GM18511 (cell line): ENCODE measurements around the gene TNFSF4.
"Not testable (repeated sequence)": the region's sequence is repeated elsewhere in the genome, so short reads cannot be mapped to it uniquely, and the experiment has no call there.

Source experiments
- ATAC-seq: cut with Tn5 transposase; IDR thresholded peaks from one replicate; pipeline ENCODE4 v1.9.1; 2021; ENCODE audit warnings: mild to moderate bottlenecking, moderate library complexity; ENCODE audit not compliant: unreplicated experiment

TNFSF4 gene, protein sequence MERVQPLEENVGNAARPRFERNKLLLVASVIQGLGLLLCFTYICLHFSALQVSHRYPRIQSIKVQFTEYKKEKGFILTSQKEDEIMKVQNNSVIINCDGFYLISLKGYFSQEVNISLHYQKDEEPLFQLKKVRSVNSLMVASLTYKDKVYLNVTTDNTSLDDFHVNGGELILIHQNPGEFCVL

GRCh38 chr1:173206816-173207568, at the start of gene TNFSF4:
TSS of gene TNFSF4 (minus strand) at chr1:173207331. CDS start at chr1:173207176, 155 bp downstream.
- ATAC-seq = no peak

DNA sequence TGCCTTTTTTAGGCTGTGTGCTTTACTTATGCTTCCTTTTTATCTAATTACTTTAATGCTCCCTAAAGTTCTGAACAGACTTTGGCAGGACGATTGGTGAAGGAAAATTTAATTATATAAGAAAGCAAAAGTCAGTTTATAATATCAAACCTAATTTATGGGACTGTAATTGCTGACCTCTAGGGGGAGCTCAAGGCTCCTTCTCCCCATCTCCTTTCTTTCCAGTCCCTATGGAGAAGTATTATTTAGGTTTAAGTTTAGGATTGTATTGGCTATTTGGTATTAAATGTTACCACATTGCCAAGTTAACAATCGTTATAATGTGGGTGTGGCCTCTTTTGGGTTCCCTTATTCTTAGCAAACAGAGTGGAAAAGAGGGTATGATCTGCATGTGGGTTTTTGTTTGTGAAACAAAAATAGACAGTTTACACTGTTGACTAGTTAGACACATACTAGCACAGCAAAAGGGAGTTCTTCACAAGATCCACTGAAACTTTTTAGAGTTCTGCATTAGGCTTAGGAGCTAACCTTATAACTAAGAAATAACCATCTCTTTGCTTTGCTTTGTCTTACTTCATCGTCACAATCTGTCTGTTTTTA, 48.2 kb upstream of the TNFSF4 start:
- ATAC-seq = no peak

DNA sequence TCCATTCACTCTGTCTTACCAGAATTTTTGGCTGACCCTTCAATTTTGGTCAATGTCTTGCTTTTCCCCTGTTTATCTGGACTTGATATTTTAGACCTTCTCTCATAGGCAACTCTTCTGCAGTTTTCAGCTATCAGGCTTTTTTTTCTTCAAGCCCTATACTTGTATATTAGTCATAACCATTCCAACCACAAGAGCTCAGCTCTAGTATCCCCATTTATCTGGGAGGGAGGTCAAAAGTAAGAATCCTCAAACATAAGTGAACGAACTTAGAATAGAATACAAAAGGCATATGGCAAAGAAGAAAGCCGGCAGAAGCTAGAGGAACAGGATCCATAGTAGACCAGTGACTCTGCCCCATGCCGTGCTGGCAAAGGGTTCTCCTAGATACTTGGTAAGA, 45.9 kb upstream of the TNFSF4 start:
- ATAC-seq = no peak

DNA sequence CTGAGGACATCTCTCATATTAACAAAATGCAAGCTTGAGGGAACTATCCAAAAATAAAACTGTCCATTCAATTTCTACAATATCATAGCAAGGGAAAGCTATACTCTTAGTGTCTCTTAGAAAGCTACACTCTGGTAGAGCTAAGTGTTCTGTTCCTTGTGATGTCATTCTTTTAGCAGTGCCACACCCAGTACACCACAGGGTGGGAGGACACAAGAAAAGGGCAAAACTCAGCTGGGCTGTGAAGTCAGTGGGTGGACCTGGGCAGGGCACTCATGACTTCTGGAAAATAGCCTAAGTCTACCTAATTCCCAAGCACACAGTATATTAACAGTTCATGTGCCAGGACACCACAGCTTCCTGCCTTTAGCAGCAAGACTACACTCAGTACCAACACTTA, 42.2 kb upstream of the TNFSF4 start:
- ATAC-seq = no peak

DNA sequence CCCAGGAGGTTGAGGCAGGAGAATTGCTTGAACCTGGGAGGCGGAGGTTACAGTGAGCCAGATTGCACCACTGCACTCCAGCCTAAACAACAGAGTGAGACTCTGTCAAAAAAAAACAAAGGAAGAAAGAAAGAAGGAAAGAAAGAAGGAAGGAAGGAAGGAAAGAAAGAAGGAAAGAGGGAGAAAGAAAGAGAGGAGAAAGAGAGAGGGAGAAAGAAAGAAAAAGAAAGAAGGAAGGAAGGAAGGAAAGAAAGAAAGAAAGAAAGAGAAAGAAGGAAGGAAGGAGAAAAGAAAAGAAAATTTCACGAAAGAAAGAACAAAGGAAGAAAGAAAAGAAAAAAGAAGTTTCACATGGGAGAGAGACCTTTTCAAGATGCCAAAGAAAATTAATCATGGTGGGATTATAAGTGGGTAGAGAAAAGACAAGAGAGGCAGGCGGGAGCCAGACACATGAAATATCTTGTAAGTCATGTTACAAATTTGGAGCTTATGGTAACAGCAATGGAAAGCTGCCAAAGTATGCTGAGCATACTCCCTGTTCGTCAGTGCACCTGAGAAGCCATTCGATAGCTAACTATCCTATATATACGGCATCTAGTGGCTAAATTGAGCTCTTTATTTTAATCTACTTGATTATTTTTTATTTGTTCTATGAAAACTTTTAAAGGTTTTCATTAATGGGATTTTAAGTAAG, 41.3 kb upstream of the TNFSF4 start:
- ATAC-seq = no peak

DNA sequence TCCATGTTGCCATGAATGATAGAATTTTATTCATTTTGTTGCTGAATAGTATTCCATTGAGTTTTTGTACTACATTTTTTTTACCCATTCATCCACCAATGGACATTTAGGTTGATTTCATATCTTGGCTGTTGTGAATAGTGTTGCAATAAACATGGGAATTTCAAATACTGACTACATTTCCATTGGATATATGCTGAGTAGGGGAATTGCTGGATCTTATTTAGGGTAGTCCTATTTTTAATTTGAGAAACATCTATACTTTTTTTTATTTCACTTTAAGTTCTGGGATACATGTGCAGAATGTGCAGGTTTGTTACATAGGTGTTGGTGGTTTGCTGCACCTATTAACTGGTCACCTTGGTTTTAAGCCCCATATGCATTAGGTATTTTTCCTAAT, 38.8 kb upstream of the TNFSF4 start:
- ATAC-seq = no peak

GRCh38 chr1:173243300-173243699, 36.2 kb upstream of the TNFSF4 start:
- no peak for ATAC-seq

DNA sequence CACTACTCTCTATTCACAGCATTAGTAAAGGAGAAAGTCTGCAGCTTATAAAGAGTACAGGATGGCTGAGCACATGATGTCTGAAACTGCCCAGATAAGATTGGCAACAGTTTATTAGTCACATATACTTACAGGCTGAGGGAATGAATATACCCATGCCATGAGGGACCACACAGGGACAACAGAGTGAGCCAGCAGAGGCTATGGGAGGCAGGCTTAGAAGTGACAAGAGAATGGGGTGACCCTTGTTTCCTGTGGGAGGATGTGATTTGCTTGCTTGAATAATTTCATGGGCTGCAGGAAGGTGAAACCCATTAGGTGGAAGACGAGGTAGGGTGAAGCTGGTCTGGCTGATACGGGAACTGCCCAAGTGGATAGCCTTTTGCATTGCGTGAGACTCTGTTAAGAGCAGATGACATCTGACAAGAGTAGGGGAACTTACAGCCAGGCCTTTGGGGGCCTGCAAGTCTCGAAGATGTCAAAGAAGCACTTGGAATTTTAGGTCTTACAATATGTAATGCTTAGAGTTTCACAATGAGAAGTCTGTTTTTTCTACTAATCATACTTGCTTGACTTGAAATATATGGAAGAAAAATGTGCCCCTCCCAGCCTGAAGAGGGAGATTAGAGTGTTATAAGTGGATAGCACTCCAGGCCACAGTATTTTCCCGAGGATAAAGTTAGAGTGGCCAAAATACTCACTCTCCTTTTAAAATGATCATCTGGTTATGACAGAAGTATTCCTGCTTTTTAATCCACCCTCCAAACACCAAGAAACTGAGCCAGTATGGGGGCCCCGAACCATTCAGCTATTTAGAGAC, 34.6 kb upstream of the TNFSF4 start:
- no peak for ATAC-seq

DNA sequence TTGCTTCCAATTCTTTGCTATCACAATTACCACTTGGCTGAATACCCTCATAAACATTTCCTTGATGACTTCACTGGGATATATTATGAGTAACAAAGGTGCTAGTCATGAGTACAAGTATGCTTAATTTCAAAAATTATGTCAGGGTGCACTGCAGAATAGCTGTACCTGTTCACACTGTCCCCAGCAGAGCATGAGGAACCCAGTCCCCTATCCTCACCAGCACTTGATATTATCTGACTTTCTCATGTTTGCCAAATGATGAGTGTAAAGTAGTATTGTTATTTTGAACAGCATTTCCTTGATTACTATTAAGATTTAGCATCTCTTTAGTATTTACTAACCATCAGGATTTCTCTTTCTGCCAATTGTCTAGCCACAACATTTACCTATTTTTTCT, 33.5 kb upstream of the TNFSF4 start:
- no peak for ATAC-seq

DNA sequence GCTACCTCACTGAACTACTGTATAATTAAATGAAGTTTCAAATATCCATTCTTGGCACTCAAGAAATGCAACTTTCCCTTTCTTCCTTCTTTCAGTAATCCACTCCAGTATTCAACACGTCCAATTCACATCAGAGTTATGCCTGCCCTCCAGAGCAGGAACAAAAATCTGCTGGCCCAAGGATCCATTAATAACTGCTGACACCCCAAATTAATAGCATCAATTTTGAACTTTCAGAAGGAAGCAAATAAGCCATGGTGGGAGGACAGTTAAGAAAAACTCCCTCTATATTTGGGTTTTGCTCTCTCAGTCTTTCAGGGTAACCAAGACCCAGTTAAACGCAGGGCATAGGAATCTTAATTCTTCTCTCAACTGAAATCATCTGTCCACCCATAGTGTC, 31.9 kb upstream of the TNFSF4 start:
- no peak for ATAC-seq

DNA sequence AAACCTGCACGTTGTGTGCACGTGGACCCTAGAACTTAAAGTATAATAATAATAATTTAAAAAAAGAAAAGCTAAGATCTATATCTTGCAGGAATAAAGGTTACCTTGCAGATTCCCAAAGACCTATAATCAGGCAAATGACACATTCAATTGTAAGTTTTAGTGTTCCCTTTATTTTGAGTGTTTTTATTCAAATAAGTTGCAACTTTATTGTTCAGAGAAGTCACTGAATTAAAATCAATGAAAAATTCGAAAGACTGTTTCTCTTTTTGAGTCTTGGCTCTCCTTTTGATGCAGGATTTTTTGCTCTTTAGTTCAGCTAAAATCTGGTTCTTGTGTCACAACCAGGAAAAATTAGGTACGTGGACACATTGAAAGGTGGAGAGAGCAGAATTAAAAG, 27.8 kb upstream of the TNFSF4 start:
- ATAC-seq = no peak

- ATAC-seq = not testable (repeated sequence)
These were observed 27.3 kb upstream of the TNFSF4 start for GRCh38 chr1:173234434-173234833.

DNA sequence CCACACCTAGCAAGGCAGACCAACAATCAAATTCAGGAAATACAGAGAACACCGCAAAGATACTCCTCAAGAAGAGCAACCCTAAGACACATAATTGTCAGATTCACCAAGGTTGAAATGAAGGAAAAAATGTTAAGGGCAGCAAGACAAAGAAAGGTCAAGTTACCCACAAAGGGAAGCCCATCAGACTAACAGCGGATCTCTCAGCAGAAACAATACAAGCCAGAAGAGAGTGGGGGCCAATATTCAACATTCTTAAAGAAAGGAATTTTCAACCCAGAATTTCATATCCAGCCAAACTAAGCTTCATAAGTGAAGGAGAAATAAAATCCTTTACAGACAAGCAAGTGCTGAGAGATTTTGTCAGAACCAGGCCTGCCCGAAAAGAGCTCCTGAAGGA, 21.9 kb upstream of the TNFSF4 start:
- not testable (repeated sequence) for ATAC-seq

DNA sequence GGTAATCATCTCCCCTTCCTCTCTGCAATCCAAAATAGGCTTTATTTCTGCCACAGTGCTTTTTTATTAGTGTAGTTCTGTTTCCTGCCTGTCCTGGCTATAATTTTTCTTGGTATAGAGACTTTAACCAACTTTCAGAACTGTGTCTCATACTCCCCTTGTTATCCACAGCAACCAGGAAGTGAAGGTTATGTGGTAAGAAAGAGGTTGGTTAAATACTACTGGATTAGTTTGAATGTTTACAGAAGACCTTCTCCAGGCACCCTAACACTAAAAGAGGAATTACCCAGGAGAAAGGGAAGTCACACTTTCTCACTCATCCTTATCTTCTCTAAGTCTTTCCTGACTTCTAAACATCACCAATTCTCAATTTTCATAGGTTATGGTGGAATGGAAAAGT, 17.8 kb upstream of the TNFSF4 start:
- ATAC-seq = no peak

GRCh38 chr1:173224280-173224892, 17.3 kb upstream of the TNFSF4 start:
- ATAC-seq = no peak

DNA sequence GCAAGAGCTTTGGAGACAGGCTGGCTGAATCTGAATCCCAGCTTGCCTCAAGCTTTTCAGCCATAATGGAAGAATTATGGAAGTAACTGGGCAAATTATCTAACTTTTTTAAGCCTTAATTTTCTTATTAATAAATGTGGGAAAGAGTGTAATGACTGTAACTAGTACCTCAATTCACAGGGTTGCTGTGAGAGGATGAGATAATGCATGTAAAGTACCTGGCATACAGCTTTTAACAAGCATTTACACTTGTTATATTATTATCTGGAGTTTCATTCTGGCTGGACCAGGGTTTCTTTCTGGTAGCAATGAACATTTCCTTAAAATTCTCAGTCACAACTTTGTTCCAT, 15.9 kb upstream of the TNFSF4 start:
- no peak for ATAC-seq

- peak; percentile 68 for ATAC-seq
These were observed 15.3 kb upstream of the TNFSF4 start for GRCh38 chr1:173222149-173223030.

DNA sequence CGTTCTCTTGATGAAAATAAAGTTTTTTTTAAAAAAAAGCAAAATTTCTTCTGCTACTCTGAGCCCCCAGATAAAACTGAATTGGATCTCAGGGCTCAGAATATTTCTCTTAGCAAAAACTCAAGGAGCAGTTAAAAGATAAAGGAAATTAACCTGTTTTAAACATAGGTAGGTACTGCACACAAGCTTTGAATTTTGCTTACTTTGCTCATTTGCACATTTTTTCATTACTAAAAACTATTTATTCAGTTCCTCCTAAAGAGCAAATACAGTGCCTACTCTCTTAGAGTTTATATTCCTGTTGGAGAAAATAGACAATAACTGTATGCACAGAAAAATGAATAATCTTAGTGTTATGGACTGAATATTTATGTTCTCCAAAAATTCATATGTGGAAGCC, 13.0 kb upstream of the TNFSF4 start:
- ATAC-seq = no peak

- ATAC-seq = no peak
These were observed 6.5 kb upstream of the TNFSF4 start for GRCh38 chr1:173213665-173214064.
